Astrocyte of the cerebellum (primary cell): ENCODE results near the gene ADCY3.

Experiments used
- DNase-seq: peaks from one replicate; pipeline ENCODE4 v3.0.0-alpha.2; 2011; ENCODE audit warnings: low read depth
- H3K4me3 ChIP-seq: 2 replicates; pipeline ENCODE4 v1.5.1; 2011; ENCODE audit warnings: mild to moderate bottlenecking, low read depth, low read length, moderate library complexity
- in situ Hi-C: cut with HindIII; loops from 2 replicates; pipeline ENCODE4 v1.10.0; 2017; ENCODE audit warnings: low sequenced_read_pairs
- TF ChIP-seq, protein P1 (sequence below): IDR thresholded peaks from 2 replicates; pipeline ENCODE4 v1.5.1; 2012; ENCODE audit warnings: low read length, low read depth, moderate library complexity, mild to moderate bottlenecking; ENCODE audit errors: missing control alignments

ADCY3 gene

DNA sequence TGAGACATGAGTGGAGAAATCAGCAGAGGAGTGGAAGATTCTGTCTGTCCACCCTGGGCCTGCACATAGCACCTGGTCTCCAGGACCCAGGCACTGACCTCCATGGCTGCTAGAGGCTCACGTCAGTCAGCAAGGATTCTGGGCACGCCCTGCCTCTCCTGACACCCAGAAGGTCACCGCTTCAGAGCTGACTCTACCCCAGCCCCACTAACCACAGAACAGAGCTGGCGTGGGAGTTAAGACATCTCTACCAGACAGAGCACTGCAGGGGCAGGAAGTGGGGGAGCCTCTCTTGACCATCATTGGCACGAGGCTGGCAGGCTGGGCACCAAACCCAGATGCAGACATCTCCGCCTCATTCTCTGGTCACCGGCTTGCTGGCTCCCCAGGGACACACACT lies 3.0 kb downstream of the ADCY3 start:
- in situ Hi-C loops: no loop called here
- TF ChIP-seq, protein P1, sequence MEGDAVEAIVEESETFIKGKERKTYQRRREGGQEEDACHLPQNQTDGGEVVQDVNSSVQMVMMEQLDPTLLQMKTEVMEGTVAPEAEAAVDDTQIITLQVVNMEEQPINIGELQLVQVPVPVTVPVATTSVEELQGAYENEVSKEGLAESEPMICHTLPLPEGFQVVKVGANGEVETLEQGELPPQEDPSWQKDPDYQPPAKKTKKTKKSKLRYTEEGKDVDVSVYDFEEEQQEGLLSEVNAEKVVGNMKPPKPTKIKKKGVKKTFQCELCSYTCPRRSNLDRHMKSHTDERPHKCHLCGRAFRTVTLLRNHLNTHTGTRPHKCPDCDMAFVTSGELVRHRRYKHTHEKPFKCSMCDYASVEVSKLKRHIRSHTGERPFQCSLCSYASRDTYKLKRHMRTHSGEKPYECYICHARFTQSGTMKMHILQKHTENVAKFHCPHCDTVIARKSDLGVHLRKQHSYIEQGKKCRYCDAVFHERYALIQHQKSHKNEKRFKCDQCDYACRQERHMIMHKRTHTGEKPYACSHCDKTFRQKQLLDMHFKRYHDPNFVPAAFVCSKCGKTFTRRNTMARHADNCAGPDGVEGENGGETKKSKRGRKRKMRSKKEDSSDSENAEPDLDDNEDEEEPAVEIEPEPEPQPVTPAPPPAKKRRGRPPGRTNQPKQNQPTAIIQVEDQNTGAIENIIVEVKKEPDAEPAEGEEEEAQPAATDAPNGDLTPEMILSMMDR: no peak

GRCh38 chr2:24915796-24916195 lies 4.2 kb downstream of the ADCY3 start:
- TF ChIP-seq, protein P1: no peak
- in situ Hi-C loops: no loop called here

More for the DNA sequence above, 3.0 kb downstream of the ADCY3 start:
- no peak overlapping the region for H3K4me3 ChIP-seq
- DNase-seq: no peak

GRCh38 chr2:24915175-24915574 lies 4.9 kb downstream of the ADCY3 start:
- TF ChIP-seq, protein P1: no peak
- DNase-seq: no peak
- in situ Hi-C loops: no loop called here
- H3K4me3 ChIP-seq: no peak overlapping the region

More at GRCh38 chr2:24915796-24916195, 4.2 kb downstream of the ADCY3 start:
- no peak for DNase-seq
- H3K4me3 ChIP-seq: no peak overlapping the region

- in situ Hi-C loops: no loop called here
Measured at GRCh38 chr2:24914713-24915112, 5.3 kb downstream of the ADCY3 start.

GRCh38 chr2:24913911-24914310 lies 6.1 kb downstream of the ADCY3 start:
- no peak for DNase-seq
- in situ Hi-C loops: no loop called here
- TF ChIP-seq, protein P1: no peak
- no peak overlapping the region for H3K4me3 ChIP-seq

More at GRCh38 chr2:24914713-24915112, 5.3 kb downstream of the ADCY3 start:
- DNase-seq: no peak
- TF ChIP-seq, protein P1: no peak
- H3K4me3 ChIP-seq: no peak overlapping the region

DNA sequence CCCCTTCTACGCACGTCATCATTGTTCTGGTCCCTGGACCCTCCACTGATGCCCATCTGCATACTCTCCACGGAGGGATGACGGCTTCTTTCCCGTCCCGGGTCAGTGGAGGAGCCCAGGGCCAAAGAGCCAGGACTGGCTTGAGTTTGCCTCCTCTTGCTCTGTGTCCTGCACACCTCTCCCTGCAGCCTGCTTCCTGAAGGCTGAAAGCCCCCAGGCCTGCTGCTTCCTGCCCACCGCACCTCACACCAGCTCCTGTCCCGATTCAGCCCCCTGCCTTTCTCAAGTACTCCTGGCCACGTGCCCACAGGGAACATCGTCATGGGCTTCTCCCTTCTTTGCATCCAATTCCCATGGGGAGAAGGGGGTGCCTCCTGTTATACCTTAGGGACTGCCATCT lies 7.1 kb downstream of the ADCY3 start:
- DNase-seq: no peak
- TF ChIP-seq, protein P1: no peak
- in situ Hi-C loops: no loop called here
- no peak overlapping the region for H3K4me3 ChIP-seq

DNA sequence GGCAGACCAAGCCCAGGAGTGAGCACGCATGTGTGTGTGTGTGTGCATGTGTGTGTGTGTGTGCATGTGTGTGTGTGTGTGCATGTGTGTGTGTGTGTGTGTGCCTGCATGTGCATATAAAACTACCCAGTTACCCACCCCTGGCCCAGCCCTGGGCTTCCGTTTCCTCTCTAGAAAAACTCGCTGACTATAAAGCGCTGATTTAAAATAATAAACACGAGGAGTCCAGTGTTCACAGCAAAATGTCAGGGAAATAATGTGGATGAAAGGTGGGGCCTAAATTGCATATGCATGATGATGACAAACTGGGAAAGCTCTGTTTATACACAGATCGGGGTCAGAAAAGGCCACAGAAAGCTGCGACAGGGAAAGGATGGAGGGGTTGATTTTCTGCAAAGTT lies 7.5 kb downstream of the ADCY3 start:
- TF ChIP-seq, protein P1: no peak
- in situ Hi-C loops: no loop called here
- DNase-seq: no peak
- no peak overlapping the region for H3K4me3 ChIP-seq
